HCT116 (cell line): ENCODE data around the gene FZR1.

Source experiments
- EZH2phosphoT487 ChIP-seq: fragments of 200-600 bp; IDR thresholded peaks from 2 replicates; pipeline ENCODE4 v1.6.1; 2018; ENCODE audit warnings: antibody characterized with exemption, borderline replicate concordance
- TF ChIP-seq, protein P1 (sequence below): IDR thresholded peaks from 2 replicates; pipeline ENCODE4 v1.6.1; 2012

DNA sequence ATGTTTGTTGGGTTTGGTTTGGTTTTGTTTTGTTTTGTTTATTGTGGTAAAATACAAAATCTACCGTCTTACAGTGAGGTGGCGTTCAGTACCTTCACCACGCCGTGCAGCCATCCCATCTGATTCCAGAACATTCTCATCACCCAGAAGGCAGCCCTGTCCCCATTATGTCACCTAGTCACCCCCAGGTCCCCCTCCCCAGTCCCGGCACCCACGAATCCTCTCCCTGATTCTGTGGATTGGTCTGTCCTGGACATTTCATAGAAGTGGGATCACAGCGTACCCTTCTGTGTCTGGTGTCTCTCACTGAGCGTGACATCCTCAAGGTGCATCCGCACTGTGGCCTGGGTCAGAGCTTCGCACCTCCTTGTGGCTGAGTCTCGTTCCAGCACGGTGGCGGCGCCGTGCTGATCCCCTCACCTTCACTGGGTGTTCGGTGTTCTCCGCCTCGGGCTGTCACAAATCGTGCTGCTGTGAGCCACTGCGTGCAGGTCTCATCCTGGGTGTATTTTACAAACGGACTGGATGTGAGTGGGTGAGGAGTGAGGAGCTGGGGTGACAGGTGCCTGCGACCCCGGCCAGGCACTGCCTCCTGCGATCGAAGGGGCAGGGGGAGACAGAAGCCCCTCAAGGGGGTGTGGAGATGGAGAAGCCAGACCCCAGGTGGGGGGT lies 32.3 kb downstream of the FZR1 start:
- TF ChIP-seq EZH2phosphoT487: no peak
- TF ChIP-seq, protein P1, sequence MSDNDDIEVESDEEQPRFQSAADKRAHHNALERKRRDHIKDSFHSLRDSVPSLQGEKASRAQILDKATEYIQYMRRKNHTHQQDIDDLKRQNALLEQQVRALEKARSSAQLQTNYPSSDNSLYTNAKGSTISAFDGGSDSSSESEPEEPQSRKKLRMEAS: no peak
